Esophagus muscularis mucosa (tissue), 3 donors: ENCODE data around the gene KIF16B.

ENCODE experiments used
- POLR2A ChIP-seq: fragments of 450-650 bp; IDR thresholded peaks from one replicate; pipeline ENCODE4 v1.6.1; 2017; ENCODE audit warnings: antibody characterized with exemption, moderate library complexity, mild to moderate bottlenecking, low read depth
- POLR2AphosphoS5 ChIP-seq, 2 donors: sonication (generic); formaldehyde crosslinking; IDR thresholded peaks; one replicate each; pipeline ENCODE4 v1.6.1; 2017; ENCODE audit warnings: antibody characterized with exemption in 2 of 2
- TF ChIP-seq, protein P1 (sequence below), 3 experiments: fragments of 200-600 bp in 2 of 3; fragments of 450-650 bp in 1 of 3; sonication (generic) in 2 of 3; IDR thresholded peaks; one replicate each; pipeline ENCODE4 v1.5.1; 2017 to 2019; ENCODE audit warnings: antibody characterized with exemption in 3 of 3, mild to moderate bottlenecking in 2 of 3, moderate library complexity in 1 of 3

DNA sequence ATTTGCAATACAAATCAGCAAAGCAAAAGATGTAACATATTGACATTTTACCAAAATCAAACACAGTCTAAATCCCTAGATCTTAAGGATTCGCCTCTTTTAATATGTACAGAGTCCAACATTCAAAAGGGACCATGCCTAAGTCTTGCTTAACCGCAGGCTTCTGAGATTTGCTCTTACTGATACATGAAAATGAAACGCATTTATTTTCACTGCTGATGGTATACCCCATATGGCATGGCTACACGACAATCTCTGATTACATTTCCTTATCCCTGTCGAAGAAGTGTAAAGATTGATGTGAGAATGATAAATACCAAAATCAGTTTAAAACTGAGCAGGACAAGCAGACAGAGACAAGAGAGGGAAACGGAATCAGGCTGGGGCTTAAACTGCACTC is 75.4 kb downstream of the KIF16B start:
- TF ChIP-seq, protein P1, sequence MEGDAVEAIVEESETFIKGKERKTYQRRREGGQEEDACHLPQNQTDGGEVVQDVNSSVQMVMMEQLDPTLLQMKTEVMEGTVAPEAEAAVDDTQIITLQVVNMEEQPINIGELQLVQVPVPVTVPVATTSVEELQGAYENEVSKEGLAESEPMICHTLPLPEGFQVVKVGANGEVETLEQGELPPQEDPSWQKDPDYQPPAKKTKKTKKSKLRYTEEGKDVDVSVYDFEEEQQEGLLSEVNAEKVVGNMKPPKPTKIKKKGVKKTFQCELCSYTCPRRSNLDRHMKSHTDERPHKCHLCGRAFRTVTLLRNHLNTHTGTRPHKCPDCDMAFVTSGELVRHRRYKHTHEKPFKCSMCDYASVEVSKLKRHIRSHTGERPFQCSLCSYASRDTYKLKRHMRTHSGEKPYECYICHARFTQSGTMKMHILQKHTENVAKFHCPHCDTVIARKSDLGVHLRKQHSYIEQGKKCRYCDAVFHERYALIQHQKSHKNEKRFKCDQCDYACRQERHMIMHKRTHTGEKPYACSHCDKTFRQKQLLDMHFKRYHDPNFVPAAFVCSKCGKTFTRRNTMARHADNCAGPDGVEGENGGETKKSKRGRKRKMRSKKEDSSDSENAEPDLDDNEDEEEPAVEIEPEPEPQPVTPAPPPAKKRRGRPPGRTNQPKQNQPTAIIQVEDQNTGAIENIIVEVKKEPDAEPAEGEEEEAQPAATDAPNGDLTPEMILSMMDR (IDR thresholded peaks at IDR 0.05): no peak
- no peak for TF ChIP-seq POLR2AphosphoS5 (IDR thresholded peaks at IDR 0.05)
- no peak for TF ChIP-seq POLR2A
